H9 (cell line): ENCODE measurements around the gene TEX264. TPM values are rescaled to one million over a fixed set of nuclear protein-coding genes. Genes with fewer than 3 reads are reported as not detected.

Experiments
- DNase-seq: peaks from one replicate; pipeline ENCODE4 v3.0.0-alpha.2; 2017
- H2AFZ ChIP-seq: one replicate; pipeline ENCODE4 v1.6.1; 2013; ENCODE audit warnings: mild to moderate bottlenecking, low read length, control low read depth, moderate library complexity
- H2AK5ac ChIP-seq: 2 replicates; pipeline ENCODE4 v1.6.1; 2013; ENCODE audit warnings: low read length, control low read depth, mixed read lengths; ENCODE audit not compliant: insufficient read length
- H2BK120ac ChIP-seq: one replicate; pipeline ENCODE4 v1.6.1; 2013; ENCODE audit warnings: low read depth, mild to moderate bottlenecking, low read length, control low read depth, inconsistent platforms; ENCODE audit not compliant: poor library complexity, severe bottlenecking
- H2BK12ac ChIP-seq: 2 replicates; pipeline ENCODE4 v1.6.1; 2013; ENCODE audit warnings: low read length, control low read depth, mixed read lengths, low read depth; ENCODE audit not compliant: insufficient read length
- H2BK15ac ChIP-seq: 2 replicates; pipeline ENCODE4 v1.6.1; 2013; ENCODE audit warnings: low read depth, low read length, control low read depth
- H2BK20ac ChIP-seq: one replicate; pipeline ENCODE4 v1.6.1; 2013; ENCODE audit warnings: low read depth, mild to moderate bottlenecking, low read length, control low read depth, inconsistent platforms; ENCODE audit not compliant: poor library complexity, severe bottlenecking
- H2BK5ac ChIP-seq: 2 replicates; pipeline ENCODE4 v1.6.1; 2013; ENCODE audit warnings: low read length, control low read depth, mixed read lengths; ENCODE audit not compliant: insufficient read length
- H3K14ac ChIP-seq: 2 replicates; pipeline ENCODE4 v1.6.1; 2013; ENCODE audit warnings: low read length, control low read depth; ENCODE audit not compliant: insufficient read depth
- H3K18ac ChIP-seq: 2 replicates; pipeline ENCODE4 v1.6.1; 2013; ENCODE audit warnings: low read depth, mild to moderate bottlenecking, mixed read lengths, low read length, control low read depth; ENCODE audit not compliant: insufficient read length
- H3K23ac ChIP-seq: 2 replicates; pipeline ENCODE4 v1.6.1; 2013; ENCODE audit warnings: low read length, control low read depth, mixed read lengths, low read depth; ENCODE audit not compliant: insufficient read length
- H3K23me2 ChIP-seq: 2 replicates; pipeline ENCODE4 v1.6.1; 2013; ENCODE audit warnings: low read depth, mild to moderate bottlenecking, mixed read lengths, low read length, control low read depth; ENCODE audit not compliant: insufficient read length, poor library complexity, severe bottlenecking
- H3K27ac ChIP-seq: 2 replicates; pipeline ENCODE4 v1.5.1; 2013; ENCODE audit warnings: low read length, control low read depth, mixed read lengths, low read depth; ENCODE audit not compliant: insufficient read length
- H3K27me3 ChIP-seq: 2 replicates; pipeline ENCODE4 v1.6.1; 2013; ENCODE audit warnings: low read length, control low read depth, inconsistent platforms; ENCODE audit not compliant: insufficient read depth
- H3K4ac ChIP-seq: 2 replicates; pipeline ENCODE4 v1.6.1; 2013; ENCODE audit warnings: low read depth, mild to moderate bottlenecking, control low read depth, inconsistent platforms, low read length, moderate library complexity
- H3K4me1 ChIP-seq: 2 replicates; pipeline ENCODE4 v1.6.1; 2013; ENCODE audit warnings: low read length, control low read depth, inconsistent platforms; ENCODE audit not compliant: insufficient read depth
- H3K4me2 ChIP-seq: 2 replicates; pipeline ENCODE4 v1.6.1; 2013; ENCODE audit warnings: low read length, control low read depth, mixed read lengths; ENCODE audit not compliant: insufficient read length, insufficient read depth
- H3K56ac ChIP-seq: 2 replicates; pipeline ENCODE4 v1.6.1; 2013; ENCODE audit warnings: low read depth, mild to moderate bottlenecking, mixed read lengths, low read length, control low read depth; ENCODE audit not compliant: insufficient read length
- H3K79me1 ChIP-seq: 2 replicates; pipeline ENCODE4 v1.6.1; 2013; ENCODE audit warnings: low read depth, mild to moderate bottlenecking, moderate library complexity, low read length, control low read depth, inconsistent platforms; ENCODE audit not compliant: insufficient read depth, poor library complexity, severe bottlenecking
- H3K79me2 ChIP-seq: 2 replicates; pipeline ENCODE4 v1.6.1; 2013; ENCODE audit warnings: low read length, control low read depth, inconsistent platforms; ENCODE audit not compliant: insufficient read depth
- H3K9ac ChIP-seq: 2 replicates; pipeline ENCODE4 v1.6.1; 2013; ENCODE audit warnings: low read length, control low read depth, mixed read lengths; ENCODE audit not compliant: insufficient read length; ENCODE audit errors: extremely low read depth
- H3K9me3 ChIP-seq: one replicate; pipeline ENCODE4 v1.6.1; 2013; ENCODE audit warnings: low read depth, low read length, inconsistent platforms; ENCODE audit not compliant: control insufficient read depth
- H3T11ph ChIP-seq: one replicate; pipeline ENCODE4 v1.6.1; 2013; ENCODE audit warnings: mild to moderate bottlenecking, low read length, control low read depth, inconsistent platforms
- H4K20me1 ChIP-seq: one replicate; pipeline ENCODE4 v1.6.1; 2013; ENCODE audit not compliant: control insufficient read depth, insufficient read length, insufficient read depth
- H4K5ac ChIP-seq: 2 replicates; pipeline ENCODE4 v1.6.1; 2013; ENCODE audit warnings: low read depth, mild to moderate bottlenecking, mixed read lengths, low read length, control low read depth; ENCODE audit not compliant: insufficient read length
- H4K8ac ChIP-seq: replicated peaks from 2 replicates; pipeline ENCODE4 v1.6.1; 2013; ENCODE audit warnings: low read length, control low read depth, mixed read lengths, low read depth; ENCODE audit not compliant: insufficient read length
- H4K91ac ChIP-seq: 2 replicates; pipeline ENCODE4 v1.6.1; 2013; ENCODE audit warnings: low read depth, mild to moderate bottlenecking, moderate library complexity, mixed read lengths, low read length, control low read depth; ENCODE audit not compliant: insufficient read length
- H3K27ac Mint-ChIP-seq, 3 experiments: 2 replicates in 2 of 3; 3 replicates in 1 of 3; pipeline ENCODE4 v1.8.0; 2020 to 2021; ENCODE audit warnings: mixed read lengths in 3 of 3, mild to moderate bottlenecking in 1 of 3, moderate library complexity in 1 of 3
- H3K27me3 Mint-ChIP-seq: 2 replicates; pipeline ENCODE4 v1.8.0; 2021; ENCODE audit warnings: low read depth, mild to moderate bottlenecking, moderate library complexity, mixed read lengths
- H3K36me3 Mint-ChIP-seq, 3 experiments: 2 replicates in 2 of 3; 3 replicates in 1 of 3; pipeline ENCODE4 v1.8.0; 2020 to 2021; ENCODE audit warnings: low read depth in 3 of 3, mixed read lengths in 3 of 3; ENCODE audit not compliant: insufficient read depth in 1 of 3
- H3K4me1 Mint-ChIP-seq, 2 experiments: 2 replicates each; pipeline ENCODE4 v1.8.0; 2020; ENCODE audit warnings: mixed read lengths in 2 of 2
- H3K4me3 Mint-ChIP-seq, 2 experiments: 2 replicates in 1 of 2; 3 replicates in 1 of 2; pipeline ENCODE4 v1.8.0; 2020 to 2021; ENCODE audit warnings: mild to moderate bottlenecking in 2 of 2, mixed read lengths in 2 of 2, moderate library complexity in 1 of 2
- H3K9me3 Mint-ChIP-seq, 2 experiments: 2 replicates in 1 of 2; 3 replicates in 1 of 2; pipeline ENCODE4 v1.8.0; 2020; ENCODE audit warnings: mild to moderate bottlenecking in 2 of 2, mixed read lengths in 2 of 2, moderate library complexity in 1 of 2
- CTCF ChIP-seq: fragments of 200-600 bp; sonication (generic); conservative IDR thresholded peaks from 3 replicates; pipeline ENCODE4 v1.8.0; 2021; ENCODE audit warnings: antibody characterized with exemption, mild to moderate bottlenecking
- WGBS: extraction: QIAGEN DNeasy Blood & Tissue Kit; methylation state at CpG from one replicate; pipeline ENCODE4 v1.1.7; 2013; ENCODE audit warnings: missing lambda C conversion rate, low lambda C conversion rate, mixed read lengths; ENCODE audit not compliant: insufficient read length; ENCODE audit errors: extremely low coverage; 5-methylcytosine and 5-hydroxymethylcytosine counted together
- total RNA-seq: library from RNA; stranded (reverse); gene quantifications from 2 replicates; pipeline ENCODE4 v1.2.1, GENCODE V29; 2021

Gene TEX264
- total RNA-seq, 1 experiment from 2014 or later: 17.3 TPM

- peak overlapping the region in 1 of 3 experiments; percentile 95; a peak in 2 of 7 replicates for H3K27ac Mint-ChIP-seq
- Histone ChIP-seq H4K91ac (no peak overlapping the region), H3K18ac (no peak overlapping the region), H2BK5ac (no peak overlapping the region), H2BK12ac (no peak overlapping the region), H3K56ac (no peak overlapping the region), H3T11ph (no peak overlapping the region), H3K4me1 (no peaks in the 10 kb centered on the region; the same call in 1 of the 2 replicates), H4K5ac (no peak overlapping the region), H3K4ac (no peak overlapping the region), H2AK5ac (no peak overlapping the region), H4K8ac (no peak overlapping the region), H2BK120ac (no peak overlapping the region), H3K9ac (no peak overlapping the region), H3K23me2 (no peaks in the 10 kb centered on the region), H4K20me1 (no peaks in the 10 kb centered on the region), H3K79me2 (no peaks in the 10 kb centered on the region), H3K79me1 (no peaks in the 10 kb centered on the region), H3K23ac (no peak overlapping the region), H2BK20ac (no peak overlapping the region), H3K27me3 (no peaks in the 10 kb centered on the region), H3K27ac (no peak overlapping the region), H2BK15ac (no peak overlapping the region), H2AFZ (no peak overlapping the region), H3K14ac (no peak overlapping the region), H3K9me3 (no peaks in the 10 kb centered on the region), H3K4me2 (no peak overlapping the region)
- TF ChIP-seq CTCF: no peak
- DNase-seq: no peak
- H3K9me3 Mint-ChIP-seq: no peaks in the 10 kb centered on the region
- H3K27me3 Mint-ChIP-seq: no peaks in the 10 kb centered on the region; the same call in 1 of the 2 replicates
- H3K36me3 Mint-ChIP-seq: peaks cover 0 to 11% (median 0%) of the 10 kb centered on the region in 3 experiments; a peak in 3 of 7 replicates
- whole genome bisulfite sequencing: no CpG with 5 or more reads among the region's 7 CpGs
- peaks cover 16 to 17% of the 10 kb centered on the region in 2 experiments for H3K4me1 Mint-ChIP-seq
- H3K4me3 Mint-ChIP-seq: no peak overlapping the region
Observed at GRCh38 chr3:51684971-51685751, 14.1 kb downstream of the TEX264 start.
